ENCODE measurements around the gene SF1. TPM values are rescaled to one million over a fixed set of nuclear protein-coding genes. Genes with fewer than 3 reads are reported as not detected.

Gene SF1
- total and polyA plus RNA-seq, 8 donors = 99.8 to 181 (median 137) TPM

GRCh38 chr11:64720167-64720566 lies 58.2 kb downstream of the SF1 start:
- TF ChIP-seq, protein P1, sequence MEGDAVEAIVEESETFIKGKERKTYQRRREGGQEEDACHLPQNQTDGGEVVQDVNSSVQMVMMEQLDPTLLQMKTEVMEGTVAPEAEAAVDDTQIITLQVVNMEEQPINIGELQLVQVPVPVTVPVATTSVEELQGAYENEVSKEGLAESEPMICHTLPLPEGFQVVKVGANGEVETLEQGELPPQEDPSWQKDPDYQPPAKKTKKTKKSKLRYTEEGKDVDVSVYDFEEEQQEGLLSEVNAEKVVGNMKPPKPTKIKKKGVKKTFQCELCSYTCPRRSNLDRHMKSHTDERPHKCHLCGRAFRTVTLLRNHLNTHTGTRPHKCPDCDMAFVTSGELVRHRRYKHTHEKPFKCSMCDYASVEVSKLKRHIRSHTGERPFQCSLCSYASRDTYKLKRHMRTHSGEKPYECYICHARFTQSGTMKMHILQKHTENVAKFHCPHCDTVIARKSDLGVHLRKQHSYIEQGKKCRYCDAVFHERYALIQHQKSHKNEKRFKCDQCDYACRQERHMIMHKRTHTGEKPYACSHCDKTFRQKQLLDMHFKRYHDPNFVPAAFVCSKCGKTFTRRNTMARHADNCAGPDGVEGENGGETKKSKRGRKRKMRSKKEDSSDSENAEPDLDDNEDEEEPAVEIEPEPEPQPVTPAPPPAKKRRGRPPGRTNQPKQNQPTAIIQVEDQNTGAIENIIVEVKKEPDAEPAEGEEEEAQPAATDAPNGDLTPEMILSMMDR (IDR thresholded peaks at IDR 0.05) = no peak
- peak in 1 of 6 donors; percentile 43 for DNase-seq
- intact Hi-C loops (cut with DNase I) = no loop called here
- WGBS, 2 donors = 52 to 61% methylated on average over 9 of the region's 9 CpGs
- FAIRE-seq = no peak
- Histone ChIP-seq H3K4me1 (no peaks in the 10 kb centered on the region), H3K4me3 (no peak overlapping the region), H3K36me3 (no peaks in the 10 kb centered on the region), H3K9me3 (no peaks in the 10 kb centered on the region), H3K27ac (no peak overlapping the region), H3K27me3 (peaks cover 0 to 5% (median 0%) of the 10 kb centered on the region in 4 donors)
- no peak for ATAC-seq

- H3K4me3 ChIP-seq = no peak overlapping the region
- no peaks in the 10 kb centered on the region for H3K36me3 ChIP-seq
- H3K9me3 ChIP-seq = no peaks in the 10 kb centered on the region
- peaks cover 0 to 5% (median 0%) of the 10 kb centered on the region in 4 donors for H3K27me3 ChIP-seq
- intact Hi-C loops (cut with DNase I) = no loop called here
- no peaks in the 10 kb centered on the region for H3K4me1 ChIP-seq
- 72 to 80% methylated on average over 10 of the region's 10 CpGs for WGBS, 2 donors
- TF ChIP-seq, protein P1 (IDR thresholded peaks at IDR 0.05) = no peak
- FAIRE-seq = no peak
- no peak for ATAC-seq
- DNase-seq = peak in 1 of 6 donors; percentile 49
- H3K27ac ChIP-seq = no peak overlapping the region
Observed at GRCh38 chr11:64719406-64719805, 58.9 kb downstream of the SF1 start.

GRCh38 chr11:64718780-64719124 lies 59.6 kb downstream of the SF1 start:
- peaks cover 0 to 5% (median 0%) of the 10 kb centered on the region in 4 donors for H3K27me3 ChIP-seq
- H3K36me3 ChIP-seq = no peaks in the 10 kb centered on the region
- H3K4me3 ChIP-seq = no peak overlapping the region
- no peaks in the 10 kb centered on the region for H3K4me1 ChIP-seq
- DNase-seq = no peak
- FAIRE-seq = no peak
- WGBS, 2 donors = 66 to 69% methylated on average over 4 of the region's 4 CpGs
- no peak for ATAC-seq
- no peak overlapping the region for H3K27ac ChIP-seq
- TF ChIP-seq, protein P1 (IDR thresholded peaks at IDR 0.05) = no peak
- no peaks in the 10 kb centered on the region for H3K9me3 ChIP-seq
- intact Hi-C loops (cut with DNase I) = no loop called here

DNA sequence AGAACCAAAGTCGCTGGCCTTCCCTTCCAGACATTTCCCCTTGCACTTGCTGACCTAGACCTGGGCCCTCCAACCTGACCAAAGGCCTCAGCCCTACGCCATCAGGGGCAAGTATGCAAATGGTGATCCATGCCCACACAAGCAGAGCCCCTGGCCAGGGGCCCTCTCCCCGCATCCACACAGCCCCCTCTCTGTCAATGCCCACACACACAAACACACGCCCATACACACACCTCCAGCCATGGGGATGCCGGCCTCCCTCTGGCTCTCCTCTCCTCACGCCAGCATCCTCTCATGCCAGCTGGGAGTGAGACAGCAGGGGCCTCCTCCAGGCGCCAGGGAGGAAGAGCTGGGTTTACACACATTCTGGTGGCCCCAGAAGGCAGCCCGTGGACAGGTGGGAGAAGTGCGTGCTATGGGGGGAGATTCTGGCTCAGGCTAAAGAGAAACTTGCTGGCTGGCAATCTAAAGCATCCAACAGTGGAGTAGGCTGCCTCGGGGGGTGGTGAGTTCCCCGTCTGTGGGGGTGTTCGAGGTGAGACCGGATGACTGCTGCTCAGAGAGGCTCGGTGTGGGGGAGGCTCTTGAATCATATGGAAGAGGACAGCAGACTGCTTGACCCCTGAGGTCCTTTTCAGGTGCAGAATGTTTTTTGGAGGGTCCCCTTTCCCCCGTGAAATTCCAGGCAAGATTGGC lies 60.1 kb downstream of the SF1 start:
- Histone ChIP-seq H3K36me3 (no peaks in the 10 kb centered on the region), H3K4me1 (no peaks in the 10 kb centered on the region), H3K27me3 (peaks cover 0 to 5% (median 0%) of the 10 kb centered on the region in 4 donors), H3K27ac (no peak overlapping the region), H3K4me3 (no peak overlapping the region), H3K9me3 (no peaks in the 10 kb centered on the region)
- 67 to 77% methylated on average over 14 to 15 of the region's 15 CpGs for WGBS, 2 donors
- no peak for FAIRE-seq
- TF ChIP-seq, protein P1 (IDR thresholded peaks at IDR 0.05) = no peak
- peak in 1 of 6 donors; percentile 45 for DNase-seq
- intact Hi-C loops (cut with DNase I) = no loop called here
- ATAC-seq = no peak

GRCh38 chr11:64717268-64717578 lies 61.1 kb downstream of the SF1 start:
- no peaks in the 10 kb centered on the region for H3K36me3 ChIP-seq
- DNase-seq (peak in 1 of 6 donors; percentile 33), ATAC-seq (no peak), FAIRE-seq (no peak)
- TF ChIP-seq, protein P1 (IDR thresholded peaks at IDR 0.05) = no peak
- 56 to 71% methylated on average over 4 of the region's 4 CpGs for WGBS, 2 donors
- no peaks in the 10 kb centered on the region for H3K4me1 ChIP-seq
- no peak overlapping the region for H3K27ac ChIP-seq
- H3K4me3 ChIP-seq = no peak overlapping the region
- intact Hi-C loops (cut with DNase I) = no loop called here
- H3K27me3 ChIP-seq = peaks cover 0 to 5% (median 0%) of the 10 kb centered on the region in 4 donors
- H3K9me3 ChIP-seq = no peaks in the 10 kb centered on the region
